ENCODE measurements around the gene CTPS2. TPM values are rescaled to one million over a fixed set of nuclear protein-coding genes. Genes with fewer than 3 reads are reported as not detected.

The CTPS2 gene
- total and polyA plus RNA-seq, 2 donors from 2014 or later = 5.9 to 13.7 TPM

DNA sequence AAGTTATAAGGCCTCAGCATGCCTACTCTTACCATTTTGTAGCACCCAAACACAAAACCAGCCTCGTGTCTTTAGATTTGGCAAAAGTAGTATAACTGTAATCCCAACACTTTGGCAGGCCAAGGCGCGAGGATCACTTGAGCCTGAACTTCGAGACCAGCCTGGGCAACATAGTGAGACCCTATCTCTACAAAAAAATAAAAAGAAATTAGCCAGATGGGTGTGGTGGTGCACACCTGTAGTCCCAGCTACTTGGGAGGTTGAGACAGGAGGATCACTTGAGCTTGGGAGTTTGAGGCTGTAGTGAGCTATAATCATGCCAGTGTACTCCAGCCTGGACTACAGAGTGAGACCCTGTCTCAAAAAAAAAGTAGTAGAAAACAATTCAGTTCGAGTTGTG, 24.6 kb upstream of the CTPS2 start:
- H3K27me3 ChIP-seq (ENCODE audit: control insufficient read depth, insufficient read depth, low read length) = no peaks in the 10 kb centered on the region
- no peak for TF ChIP-seq CTCF (IDR thresholded peaks at IDR 0.05; ENCODE audit: borderline replicate concordance, extremely low read depth, insufficient read depth)
- no peak for DNase-seq
- no peaks in the 10 kb centered on the region for H3K4me1 ChIP-seq (ENCODE audit: control insufficient read depth in 2 of 3, insufficient read depth in 2 of 3, low read depth in 1 of 3, low read length in 3 of 3)
- H3K9ac ChIP-seq (ENCODE audit: low read length in 3 of 3) = no peak overlapping the region
- intact Hi-C loops (cut with DNase I) = no loop called here
- peaks cover 3 to 5% (median 3%) of the 10 kb centered on the region in 3 donors for H3K36me3 ChIP-seq (ENCODE audit: control insufficient read depth in 2 of 3, insufficient read depth in 3 of 3, low read length in 3 of 3)
- no peaks in the 10 kb centered on the region for H3K9me3 ChIP-seq (ENCODE audit: control insufficient read depth in 2 of 3, insufficient read depth in 1 of 3, low read length in 3 of 3)
- no peak overlapping the region for H3K4me3 ChIP-seq (ENCODE audit: low read length in 3 of 3)
- FAIRE-seq = no peak
- H3K27ac ChIP-seq (ENCODE audit: low read depth in 2 of 2, low read length in 2 of 2) = no peak overlapping the region

GRCh38 chrX:16733013-16733412, 20.5 kb upstream of the CTPS2 start:
- FAIRE-seq = no peak
- intact Hi-C loops (cut with DNase I) = no loop called here

GRCh38 chrX:16730450-16730849, 18.0 kb upstream of the CTPS2 start:
- no peak for FAIRE-seq

More at GRCh38 chrX:16733013-16733412, 20.5 kb upstream of the CTPS2 start:
- peaks cover 3 to 5% (median 3%) of the 10 kb centered on the region in 3 donors for H3K36me3 ChIP-seq (ENCODE audit: control insufficient read depth in 2 of 3, insufficient read depth in 3 of 3, low read length in 3 of 3)
- no peak overlapping the region for H3K4me3 ChIP-seq (ENCODE audit: low read length in 3 of 3)
- H3K9ac ChIP-seq (ENCODE audit: low read length in 3 of 3) = no peak overlapping the region
- no peak for DNase-seq
- H3K27ac ChIP-seq (ENCODE audit: low read depth in 2 of 2, low read length in 2 of 2) = no peak overlapping the region
- TF ChIP-seq CTCF (IDR thresholded peaks at IDR 0.05; ENCODE audit: borderline replicate concordance, extremely low read depth, insufficient read depth) = no peak
- H3K27me3 ChIP-seq (ENCODE audit: control insufficient read depth, insufficient read depth, low read length) = no peaks in the 10 kb centered on the region
- H3K4me1 ChIP-seq (ENCODE audit: control insufficient read depth in 2 of 3, insufficient read depth in 2 of 3, low read depth in 1 of 3, low read length in 3 of 3) = no peaks in the 10 kb centered on the region
- H3K9me3 ChIP-seq (ENCODE audit: control insufficient read depth in 2 of 3, insufficient read depth in 1 of 3, low read length in 3 of 3) = no peaks in the 10 kb centered on the region

More at GRCh38 chrX:16730450-16730849, 18.0 kb upstream of the CTPS2 start:
- no peaks in the 10 kb centered on the region for H3K9me3 ChIP-seq (ENCODE audit: control insufficient read depth in 2 of 3, insufficient read depth in 1 of 3, low read length in 3 of 3)
- intact Hi-C loops (cut with DNase I) = no loop called here
- no peaks in the 10 kb centered on the region for H3K4me1 ChIP-seq (ENCODE audit: control insufficient read depth in 2 of 3, insufficient read depth in 2 of 3, low read depth in 1 of 3, low read length in 3 of 3)
- no peak for DNase-seq
- no peaks in the 10 kb centered on the region for H3K36me3 ChIP-seq (ENCODE audit: control insufficient read depth in 2 of 3, insufficient read depth in 3 of 3, low read length in 3 of 3)
- no peaks in the 10 kb centered on the region for H3K27me3 ChIP-seq (ENCODE audit: control insufficient read depth, insufficient read depth, low read length)
- no peak overlapping the region for H3K9ac ChIP-seq (ENCODE audit: low read length in 3 of 3)
- no peak overlapping the region for H3K27ac ChIP-seq (ENCODE audit: low read depth in 2 of 2, low read length in 2 of 2)
- no peak overlapping the region for H3K4me3 ChIP-seq (ENCODE audit: low read length in 3 of 3)
- TF ChIP-seq CTCF (IDR thresholded peaks at IDR 0.05; ENCODE audit: borderline replicate concordance, extremely low read depth, insufficient read depth) = no peak

Data from kidney (tissue), 14 donors.